Smooth muscle cell (in vitro differentiated cells): ENCODE results near the gene USB1. TPM values are rescaled to one million over a fixed set of nuclear protein-coding genes. Genes with fewer than 3 reads are reported as not detected.

Experiments used
- DNase-seq: peaks from one replicate; lab custom pipeline; 2025; ENCODE audit not compliant: unreplicated experiment; lab: John Stamatoyannopoulos, UW
- H2AFZ ChIP-seq: fragments of 200-600 bp; sonication (generic); 2 replicates; pipeline ENCODE4 v1.6.0; 2016; ENCODE audit warnings: antibody characterized with exemption, low read depth, mild to moderate bottlenecking
- H3F3A ChIP-seq: fragments of 200-600 bp; sonication (generic); 2 replicates; pipeline ENCODE4 v1.6.0; 2017; ENCODE audit warnings: antibody characterized with exemption, low read depth
- H3K27ac ChIP-seq: fragments of 200-600 bp; sonication (generic); 2 replicates; pipeline ENCODE4 v1.5.1; 2016; ENCODE audit warnings: low read depth, mild to moderate bottlenecking
- H3K27me3 ChIP-seq: fragments of 200-600 bp; sonication (generic); 2 replicates; pipeline ENCODE4 v1.6.1; 2016; ENCODE audit warnings: low read depth, mild to moderate bottlenecking
- H3K36me3 ChIP-seq: fragments of 200-600 bp; sonication (generic); 2 replicates; pipeline ENCODE4 v1.5.1; 2016; ENCODE audit warnings: low read depth
- H3K4me1 ChIP-seq: fragments of 200-600 bp; sonication (generic); 2 replicates; pipeline ENCODE4 v1.5.1; 2016; ENCODE audit warnings: low read depth
- H3K4me2 ChIP-seq: fragments of 200-600 bp; sonication (generic); 2 replicates; pipeline ENCODE4 v1.6.0; 2016; ENCODE audit warnings: mild to moderate bottlenecking
- H3K4me3 ChIP-seq: fragments of 200-600 bp; sonication (generic); 2 replicates; pipeline ENCODE4 v1.5.1; 2016; ENCODE audit warnings: mild to moderate bottlenecking
- H3K79me2 ChIP-seq: fragments of 200-600 bp; sonication (generic); 2 replicates; pipeline ENCODE4 v1.6.0; 2016; ENCODE audit warnings: low read depth, mild to moderate bottlenecking
- H3K9ac ChIP-seq: fragments of 200-600 bp; sonication (generic); 2 replicates; pipeline ENCODE4 v1.6.0; 2016; ENCODE audit warnings: low read depth
- H3K9me3 ChIP-seq: fragments of 200-600 bp; sonication (generic); replicated peaks from 2 replicates; pipeline ENCODE4 v1.5.1; 2016; ENCODE audit warnings: low read depth
- H4K20me1 ChIP-seq: fragments of 200-600 bp; sonication (generic); 2 replicates; pipeline ENCODE4 v1.6.0; 2016; ENCODE audit warnings: low read depth
- CTCF ChIP-seq: fragments of 200-600 bp; sonication (generic); IDR thresholded peaks from 2 replicates; pipeline ENCODE4 v1.5.1; 2017; ENCODE audit warnings: borderline replicate concordance, mild to moderate bottlenecking, antibody characterized with exemption; ENCODE audit not compliant: insufficient read depth, poor library complexity, severe bottlenecking
- WGBS: methylation state at CpG from one replicate; pipeline ENCODE4 v1.1.7; 2016; ENCODE audit warnings: low lambda C conversion rate; 5-methylcytosine and 5-hydroxymethylcytosine counted together
- polyA plus RNA-seq: library from polyadenylated mRNA; unstranded; fragments of >200 nt; fragmentation: Nextera tagmentation; extraction: Ambion mirVana; gene quantifications from 2 replicates; pipeline ENCODE4 v1.2.1, GENCODE V29; 2016
- total RNA-seq: library from RNA; depleted of rRNA; stranded (reverse); fragments of >200 nt; gene quantifications from 2 replicates; pipeline ENCODE4 v1.2.3, GENCODE V29; 2014

USB1 gene
- total and polyA plus RNA-seq, 2 experiments from 2014 or later, result 26.9 to 56.6 TPM

- no peak for TF ChIP-seq CTCF
- H3K36me3 ChIP-seq, result no peaks in the 10 kb centered on the region
- H3K9ac ChIP-seq, result no peak overlapping the region
- no peak overlapping the region for H3K4me3 ChIP-seq
- H3K9me3 ChIP-seq, result no peaks in the 10 kb centered on the region
- no peaks in the 10 kb centered on the region for H3K79me2 ChIP-seq
- 71% methylated on average over 6 of the region's 6 CpGs for WGBS
- H3K4me1 ChIP-seq, result peaks cover 20% of the 10 kb centered on the region
- no peak for DNase-seq
- no peaks in the 10 kb centered on the region for H4K20me1 ChIP-seq
- H3K27ac ChIP-seq, result no peak overlapping the region
- H3K27me3 ChIP-seq, result peaks cover 8% of the 10 kb centered on the region
- H3K4me2 ChIP-seq, result no peak overlapping the region
- no peak overlapping the region for H2AFZ ChIP-seq
- H3F3A ChIP-seq, result no peaks in the 10 kb centered on the region
Measured at GRCh38 chr16:58028541-58029070, 27.4 kb downstream of the USB1 start.

- Histone ChIP-seq H3K4me3 (no peak overlapping the region), H3K27ac (no peak overlapping the region), H2AFZ (no peak overlapping the region), H3K9me3 (no peaks in the 10 kb centered on the region), H3K27me3 (peaks cover 7% of the 10 kb centered on the region), H3K9ac (no peak overlapping the region), H3F3A (no peaks in the 10 kb centered on the region), H3K4me2 (no peak overlapping the region), H4K20me1 (no peaks in the 10 kb centered on the region), H3K36me3 (no peaks in the 10 kb centered on the region), H3K79me2 (no peaks in the 10 kb centered on the region), H3K4me1 (peaks cover 20% of the 10 kb centered on the region)
- TF ChIP-seq CTCF, result no peak
- DNase-seq, result no peak
- WGBS, result 96% methylated on average over 2 of the region's 2 CpGs
Measured at GRCh38 chr16:58029410-58029809, 28.2 kb downstream of the USB1 start.

GRCh38 chr16:58030136-58030840 lies 29.1 kb downstream of the USB1 start:
- peaks cover 15% of the 10 kb centered on the region for H3K4me1 ChIP-seq
- DNase-seq, result no peak
- no peaks in the 10 kb centered on the region for H3F3A ChIP-seq
- no peak overlapping the region for H2AFZ ChIP-seq
- no peak overlapping the region for H3K4me2 ChIP-seq
- H3K27me3 ChIP-seq, result no peaks in the 10 kb centered on the region
- H4K20me1 ChIP-seq, result no peaks in the 10 kb centered on the region
- H3K36me3 ChIP-seq, result no peaks in the 10 kb centered on the region
- no peak overlapping the region for H3K27ac ChIP-seq
- H3K79me2 ChIP-seq, result no peaks in the 10 kb centered on the region
- H3K9ac ChIP-seq, result no peak overlapping the region
- TF ChIP-seq CTCF, result no peak
- no peaks in the 10 kb centered on the region for H3K9me3 ChIP-seq
- H3K4me3 ChIP-seq, result no peak overlapping the region
- WGBS, result 91% methylated on average over 11 of the region's 11 CpGs
